Stomach (tissue), 9 donors: Measurements from ENCODE around the gene TFAP2C. TPM values are rescaled to one million over a fixed set of nuclear protein-coding genes. Genes with fewer than 3 reads are reported as not detected.

Experiments
- DNase-seq, 2 donors: peaks; one replicate each; pipeline versions ENCODE4 v3.0.0 to v3.0.0-alpha.2; 2013 to 2019
- H3K27ac ChIP-seq, 5 donors: fragments of 200-600 bp in 4 of 5; sonication (generic) in 4 of 5; one replicate each; pipeline ENCODE4 v1.5.1; 2013 to 2019; ENCODE audit warnings: mild to moderate bottlenecking in 1 of 5, moderate library complexity in 1 of 5
- H3K27me3 ChIP-seq, 3 donors: fragments of 200-600 bp; sonication (generic); one replicate each; pipeline ENCODE4 v1.5.1; 2017 to 2019; ENCODE audit warnings: mixed run types in 1 of 3
- H3K36me3 ChIP-seq, 4 donors: fragments of 200-600 bp; sonication (generic); 1 replicate in 3 of 4; 2 replicates in 1 of 4; pipeline ENCODE4 v1.5.1; 2016 to 2019
- H3K4me1 ChIP-seq, 4 donors: fragments of 200-600 bp; sonication (generic); one replicate each; pipeline ENCODE4 v1.5.1; 2016 to 2019
- H3K4me3 ChIP-seq, 4 donors: fragments of 200-600 bp; sonication (generic) in 3 of 4; one replicate each; pipeline ENCODE4 v1.5.1; 2016 to 2019; ENCODE audit warnings: mild to moderate bottlenecking in 1 of 4
- H3K9me3 ChIP-seq, 4 donors: fragments of 200-600 bp; sonication (generic); one replicate each; pipeline ENCODE4 v1.5.1; 2016 to 2019
- EP300 ChIP-seq: sonication (generic); formaldehyde crosslinking; IDR thresholded peaks from one replicate; pipeline ENCODE4 v1.6.1; 2017; ENCODE audit warnings: antibody characterized with exemption
- POLR2A ChIP-seq, 4 donors: fragments of 450-650 bp; IDR thresholded peaks; one replicate each; pipeline ENCODE4 v1.6.1; 2016; ENCODE audit warnings: antibody characterized with exemption in 4 of 4, control low read depth in 2 of 4, mild to moderate bottlenecking in 1 of 4, moderate library complexity in 1 of 4
- POLR2AphosphoS5 ChIP-seq, 3 donors: sonication (generic); formaldehyde crosslinking; IDR thresholded peaks; one replicate each; pipeline ENCODE4 v1.6.1; 2016; ENCODE audit warnings: antibody characterized with exemption in 3 of 3
- WGBS, 5 donors: extraction: QIAGEN DNeasy Blood & Tissue Kit in 3 of 5; methylation state at CpG; one replicate each; pipeline versions ENCODE4 v1.1.5 to v1.1.7; 2013 to 2018; 5-methylcytosine and 5-hydroxymethylcytosine counted together
- intact Hi-C: fragments of 100-400 bp; cut with DNase I; formaldehyde crosslinking; loops from one replicate; pipeline ENCODE4 v1.15.1; 2023; ENCODE audit warnings: low total_unique reads
- polyA plus RNA-seq, 3 donors: library from polyadenylated mRNA; stranded (reverse); fragments of 200-250 nt; gene quantifications; one replicate each; pipeline ENCODE4 v1.2.3, GENCODE V29; 2013
- total RNA-seq, 5 donors: library from RNA; depleted of rRNA; stranded (reverse); fragments of >200 nt; gene quantifications; one replicate each; pipeline versions ENCODE4 v1.1.0 to v1.2.3, GENCODE V29; 2014 to 2016
- TF ChIP-seq, protein P1 (sequence below), 7 experiments: fragments of 450-650 bp in 4 of 7; fragments of 200-600 bp in 3 of 7; sonication (generic) in 3 of 7; IDR thresholded peaks; one replicate each; pipeline ENCODE4 v1.5.1; 2016 to 2019; ENCODE audit warnings: antibody characterized with exemption in 7 of 7, control low read depth in 2 of 7, mild to moderate bottlenecking in 1 of 7
- donor health status: healthy with polysubstance abuse.
- donor health status: Bipolar disorder and iron deficiency.
- donor health status: healthy.

TFAP2C gene
- total and polyA plus RNA-seq, 8 donors = 0.12 to 10.9 (median 0.89) TPM; not detected in 3

DNA sequence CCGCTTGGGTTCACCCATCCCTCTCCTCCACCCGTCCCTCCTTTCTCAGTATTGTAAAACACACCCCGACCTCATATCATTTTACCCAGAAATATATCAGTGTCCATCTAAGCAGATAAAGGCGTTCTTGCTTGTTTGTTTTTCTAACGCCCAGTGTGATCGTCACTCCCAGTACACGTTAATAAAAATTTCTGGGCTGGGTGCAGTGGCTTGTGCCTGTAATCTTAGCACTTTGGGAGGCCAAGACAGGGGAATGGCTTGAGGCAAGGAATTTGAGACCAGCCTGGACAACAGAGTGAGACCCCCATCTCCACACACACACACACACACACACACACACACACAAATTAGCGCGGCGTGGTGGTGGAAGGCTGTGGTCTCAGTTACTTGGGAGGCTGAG, 24.4 kb upstream of the TFAP2C start:
- no peaks in the 10 kb centered on the region for H3K9me3 ChIP-seq
- 58 to 68% (median 65%) methylated on average over 10 of the region's 10 CpGs for WGBS, 5 donors
- no peak for DNase-seq
- H3K4me3 ChIP-seq = no peak overlapping the region
- no peaks in the 10 kb centered on the region for H3K36me3 ChIP-seq
- H3K4me1 ChIP-seq = no peaks in the 10 kb centered on the region
- peaks cover 0 to 3% (median 0%) of the 10 kb centered on the region in 3 donors for H3K27me3 ChIP-seq
- H3K27ac ChIP-seq = no peak overlapping the region
- TF ChIP-seq POLR2AphosphoS5 (IDR thresholded peaks at IDR 0.05) (no peak), EP300 (no peak), POLR2A (IDR thresholded peaks at IDR 0.05) (no peak)
- TF ChIP-seq, protein P1, sequence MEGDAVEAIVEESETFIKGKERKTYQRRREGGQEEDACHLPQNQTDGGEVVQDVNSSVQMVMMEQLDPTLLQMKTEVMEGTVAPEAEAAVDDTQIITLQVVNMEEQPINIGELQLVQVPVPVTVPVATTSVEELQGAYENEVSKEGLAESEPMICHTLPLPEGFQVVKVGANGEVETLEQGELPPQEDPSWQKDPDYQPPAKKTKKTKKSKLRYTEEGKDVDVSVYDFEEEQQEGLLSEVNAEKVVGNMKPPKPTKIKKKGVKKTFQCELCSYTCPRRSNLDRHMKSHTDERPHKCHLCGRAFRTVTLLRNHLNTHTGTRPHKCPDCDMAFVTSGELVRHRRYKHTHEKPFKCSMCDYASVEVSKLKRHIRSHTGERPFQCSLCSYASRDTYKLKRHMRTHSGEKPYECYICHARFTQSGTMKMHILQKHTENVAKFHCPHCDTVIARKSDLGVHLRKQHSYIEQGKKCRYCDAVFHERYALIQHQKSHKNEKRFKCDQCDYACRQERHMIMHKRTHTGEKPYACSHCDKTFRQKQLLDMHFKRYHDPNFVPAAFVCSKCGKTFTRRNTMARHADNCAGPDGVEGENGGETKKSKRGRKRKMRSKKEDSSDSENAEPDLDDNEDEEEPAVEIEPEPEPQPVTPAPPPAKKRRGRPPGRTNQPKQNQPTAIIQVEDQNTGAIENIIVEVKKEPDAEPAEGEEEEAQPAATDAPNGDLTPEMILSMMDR (IDR thresholded peaks at IDR 0.05) = no peak
- intact Hi-C loops = no loop called here

DNA sequence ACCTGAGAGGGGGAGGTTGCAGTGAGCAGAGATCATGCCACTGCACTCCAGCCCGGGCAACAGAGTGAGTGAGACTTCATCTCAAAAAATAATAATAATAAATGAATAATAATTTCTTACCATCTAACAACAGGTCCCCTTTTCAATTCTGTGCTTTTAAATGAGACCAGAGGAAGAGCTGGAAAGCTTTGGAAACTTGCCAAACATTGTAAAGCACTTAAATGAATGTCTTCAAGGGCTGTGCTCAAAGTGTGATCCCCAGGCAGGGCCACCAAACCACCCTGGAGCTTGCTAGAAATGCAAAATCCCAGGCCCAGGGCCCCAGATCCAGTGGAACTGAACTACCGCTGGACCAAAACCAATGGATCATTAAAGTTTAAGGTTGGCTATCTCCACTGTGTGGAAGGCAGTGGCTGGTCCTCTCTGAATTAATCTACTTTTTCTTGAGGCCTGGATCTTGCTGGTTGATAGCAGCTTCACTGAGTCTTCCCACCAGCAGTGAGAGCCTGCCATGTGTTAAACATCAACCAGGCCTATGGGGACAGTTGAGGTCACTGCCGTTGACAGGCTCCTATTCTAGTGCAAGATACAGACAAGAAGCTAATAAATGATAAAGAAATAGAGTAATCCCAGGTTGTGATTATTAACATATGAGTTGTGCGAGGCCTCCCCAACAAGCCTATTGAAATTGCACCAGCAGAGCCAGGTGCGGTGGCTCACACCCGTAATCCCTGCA, 23.7 kb upstream of the TFAP2C start:
- Histone ChIP-seq H3K4me1 (no peaks in the 10 kb centered on the region), H3K27ac (no peak overlapping the region), H3K27me3 (no peaks in the 10 kb centered on the region), H3K9me3 (no peaks in the 10 kb centered on the region), H3K36me3 (no peaks in the 10 kb centered on the region), H3K4me3 (no peak overlapping the region)
- TF ChIP-seq POLR2A (IDR thresholded peaks at IDR 0.05) (no peak), EP300 (no peak), POLR2AphosphoS5 (IDR thresholded peaks at IDR 0.05) (no peak)
- TF ChIP-seq, protein P1 (IDR thresholded peaks at IDR 0.05) = no peak
- no peak for DNase-seq
- intact Hi-C loops = no loop called here
- WGBS, 5 donors = 75 to 88% (median 83%) methylated on average over 6 of the region's 6 CpGs

DNA sequence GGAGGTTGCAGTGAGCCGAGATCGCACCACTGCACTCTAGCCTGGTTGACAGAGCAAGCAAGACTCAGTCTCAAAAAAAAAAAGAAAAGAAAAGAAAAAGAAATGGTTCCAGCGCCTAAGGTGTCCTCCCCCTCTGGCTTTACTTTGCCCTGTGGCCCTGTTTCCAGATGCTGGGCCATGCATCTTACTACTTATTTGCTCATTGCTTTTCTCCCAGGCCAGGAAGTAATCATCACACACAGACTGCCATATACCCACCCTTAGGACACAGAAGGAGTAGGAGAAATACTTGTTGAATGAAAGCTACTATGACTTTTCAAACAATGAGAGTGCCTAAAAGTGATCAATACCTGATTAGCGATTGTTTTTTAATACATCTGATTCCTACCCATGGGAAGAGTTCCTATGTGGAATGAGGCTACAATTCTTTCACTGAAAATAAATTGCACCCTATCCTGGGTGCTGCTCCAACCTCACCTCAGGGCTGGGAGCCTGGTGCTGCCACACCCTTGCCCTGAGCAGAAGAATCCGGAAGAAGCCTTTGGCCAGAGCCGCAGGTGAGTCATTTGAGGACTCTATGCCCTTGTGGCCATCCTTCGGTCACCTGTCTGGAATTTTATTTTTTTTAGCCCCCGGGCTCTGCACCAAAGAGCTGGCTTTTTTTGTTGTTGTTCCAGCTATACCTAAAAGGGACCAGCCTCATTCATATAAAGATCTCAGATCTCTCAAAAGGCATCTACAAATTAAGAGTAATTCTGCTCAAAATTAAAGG, 22.7 kb upstream of the TFAP2C start:
- Histone ChIP-seq H3K36me3 (no peaks in the 10 kb centered on the region), H3K9me3 (no peaks in the 10 kb centered on the region), H3K4me1 (no peaks in the 10 kb centered on the region), H3K4me3 (no peak overlapping the region), H3K27ac (no peak overlapping the region), H3K27me3 (no peaks in the 10 kb centered on the region)
- peak; percentile 24 to 31 for DNase-seq
- no peak for TF ChIP-seq POLR2A (IDR thresholded peaks at IDR 0.05)
- TF ChIP-seq, protein P1 (IDR thresholded peaks at IDR 0.05) = no peak
- WGBS, 5 donors = 70 to 83% (median 77%) methylated on average over 8 of the region's 8 CpGs
- intact Hi-C loops = no loop called here

DNA sequence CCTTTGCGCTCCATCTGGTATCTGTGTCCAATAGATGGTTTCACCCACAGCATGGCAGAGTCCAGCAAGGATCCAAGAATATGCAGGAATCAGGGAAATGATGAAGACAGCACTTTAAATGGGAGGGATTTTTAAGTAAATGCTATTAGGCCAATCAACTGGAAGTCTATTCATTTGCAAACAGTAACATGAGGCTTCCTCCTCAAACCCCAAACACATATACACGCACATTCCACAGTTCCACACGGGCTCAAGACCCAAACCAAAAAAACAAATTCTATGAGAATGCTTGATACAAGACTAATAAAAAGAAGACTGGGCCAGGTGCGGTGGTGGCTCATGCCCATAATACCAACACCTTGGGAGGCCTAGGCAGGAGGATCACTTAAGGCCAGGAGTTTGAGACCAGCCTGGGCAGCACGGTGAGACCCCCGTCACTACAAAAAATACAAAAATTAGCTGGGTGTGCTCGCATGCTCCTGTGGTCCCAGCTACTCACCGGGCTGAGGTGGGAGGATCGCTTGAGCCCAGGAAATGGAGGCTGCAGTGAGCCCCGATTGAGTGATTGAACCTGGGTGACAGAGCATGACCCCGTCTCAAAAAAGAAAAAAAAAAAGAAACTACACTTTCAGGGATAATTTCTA, 21.9 kb upstream of the TFAP2C start:
- 82 to 94% (median 89%) methylated on average over 11 of the region's 11 CpGs for WGBS, 5 donors
- Histone ChIP-seq H3K4me1 (no peaks in the 10 kb centered on the region), H3K9me3 (no peaks in the 10 kb centered on the region), H3K27me3 (no peaks in the 10 kb centered on the region), H3K4me3 (no peak overlapping the region), H3K27ac (no peak overlapping the region), H3K36me3 (no peaks in the 10 kb centered on the region)
- intact Hi-C loops = no loop called here
- DNase-seq = no peak
- TF ChIP-seq POLR2AphosphoS5 (IDR thresholded peaks at IDR 0.05) (no peak), EP300 (no peak), POLR2A (IDR thresholded peaks at IDR 0.05) (no peak)
- TF ChIP-seq, protein P1 (IDR thresholded peaks at IDR 0.05) = no peak
